SH-SY5Y (cell line): ENCODE measurements around the gene TPM1.
A peak's percentile ranks its signal among the peaks of the same experiment; 100 is the strongest.

ENCODE experiments used
- GATA2 ChIP-seq: IDR thresholded peaks from 2 replicates; pipeline ENCODE4 v1.6.1; 2011; ENCODE audit warnings: mild to moderate bottlenecking, low read depth, low read length
- GATA3 ChIP-seq: IDR thresholded peaks from 2 replicates; pipeline ENCODE4 v1.6.1; 2011; ENCODE audit warnings: low read depth, mild to moderate bottlenecking, low read length, moderate library complexity

The TPM1 gene

GRCh38 chr15:63052077-63052841 is 9.7 kb downstream of the TPM1 start:
- TF ChIP-seq GATA2, result no peak
- TF ChIP-seq GATA3, result no peak

GRCh38 chr15:63052961-63053698 is 10.6 kb downstream of the TPM1 start:
- TF ChIP-seq GATA3 (peak; percentile 55; the same call in 1 of the 2 replicates), GATA2 (peak; percentile 90)

- TF ChIP-seq GATA3, result no peak
- TF ChIP-seq GATA2, result no peak
Measured at GRCh38 chr15:63054281-63054683, 11.7 kb downstream of the TPM1 start.

GRCh38 chr15:63054985-63055384 is 12.4 kb downstream of the TPM1 start:
- peak; percentile 66; the same call in 1 of the 2 replicates for TF ChIP-seq GATA2
- peak; percentile 52; the same call in 1 of the 2 replicates for TF ChIP-seq GATA3

- TF ChIP-seq GATA2 (no peak), GATA3 (no peak)
Measured at GRCh38 chr15:63056829-63057228, 14.3 kb downstream of the TPM1 start.

GRCh38 chr15:63057468-63058345 is 15.2 kb downstream of the TPM1 start:
- no peak for TF ChIP-seq GATA2
- TF ChIP-seq GATA3, result no peak

DNA sequence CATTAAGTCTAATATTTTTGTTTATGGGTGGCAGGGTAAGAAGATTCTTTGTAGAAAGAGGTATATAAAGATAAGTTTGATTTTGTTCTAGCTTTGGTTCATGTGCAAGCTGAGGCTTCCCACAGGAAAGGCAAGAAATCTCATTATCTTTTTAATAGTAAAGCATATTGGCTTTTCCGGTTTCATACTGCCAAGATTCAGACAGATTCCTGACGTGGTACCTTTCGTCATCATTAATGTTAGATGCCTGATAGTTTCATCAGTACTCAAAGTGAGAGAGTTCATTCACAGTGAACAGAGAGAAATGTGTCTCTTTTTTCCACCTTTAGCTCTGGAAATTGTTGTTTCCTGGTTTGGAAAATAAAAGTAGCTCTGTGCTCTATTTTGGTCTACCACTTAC is 16.5 kb downstream of the TPM1 start:
- no peak for TF ChIP-seq GATA3
- no peak for TF ChIP-seq GATA2

- no peak for TF ChIP-seq GATA2
- TF ChIP-seq GATA3, result no peak
Measured at GRCh38 chr15:63059573-63060216, 17.1 kb downstream of the TPM1 start.

- TF ChIP-seq GATA3, result no peak
- peak; percentile 22; the same call in 1 of the 2 replicates for TF ChIP-seq GATA2
Measured at GRCh38 chr15:63060699-63061098, 18.2 kb downstream of the TPM1 start.

GRCh38 chr15:63061975-63062374 is 19.4 kb downstream of the TPM1 start:
- TF ChIP-seq GATA3, result no peak
- no peak for TF ChIP-seq GATA2

DNA sequence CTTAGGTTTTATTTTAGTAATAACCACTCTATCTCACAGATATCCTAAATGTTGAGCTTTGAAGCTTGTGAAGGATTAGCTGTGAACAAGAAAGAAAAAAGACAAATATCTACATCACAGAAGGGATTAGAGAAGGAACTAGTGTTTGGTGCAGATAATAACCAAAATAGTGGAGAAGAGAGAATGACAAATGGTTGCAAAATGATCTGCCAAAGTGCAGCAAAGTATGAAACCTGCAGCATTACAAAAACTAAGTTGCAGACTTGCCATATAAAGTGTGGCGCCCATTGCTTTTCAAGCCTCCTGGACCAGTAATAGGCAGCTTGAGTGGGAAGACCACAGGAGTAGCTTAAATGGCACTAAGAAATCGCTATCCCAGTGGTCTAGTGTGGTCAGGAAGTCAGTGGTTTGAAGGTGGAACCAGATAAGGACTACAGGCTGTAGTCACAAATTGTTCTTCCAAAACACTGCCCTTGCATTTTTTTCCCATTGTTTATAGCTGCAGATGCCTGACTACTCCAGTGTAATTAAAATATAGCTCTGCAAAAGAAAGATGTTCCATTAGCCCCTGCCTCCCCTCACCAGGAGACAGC is 20.7 kb downstream of the TPM1 start:
- TF ChIP-seq GATA2 (no peak), GATA3 (no peak)

- no peak for TF ChIP-seq GATA3
- TF ChIP-seq GATA2, result no peak
Measured at GRCh38 chr15:63063877-63064409, 21.4 kb downstream of the TPM1 start.
